H1 (cell line): ENCODE results near the gene AGFG1. TPM values are rescaled to one million over a fixed set of nuclear protein-coding genes. Genes with fewer than 3 reads are reported as not detected.

ENCODE experiments used
- CTCF ChIA-PET: fragments of 300-600 bp; sonication (Branson Sonifier 250); formaldehyde crosslinking; loops from one replicate; lab custom pipeline; 2021; ENCODE audit not compliant: partially characterized antibody; lab: Charles Lee
- POLR2A ChIA-PET: fragments of 300-600 bp; sonication (Branson Sonifier 250); formaldehyde crosslinking; loops from one replicate; lab custom pipeline; 2021; ENCODE audit warnings: inconsistent platforms; ENCODE audit not compliant: partially characterized antibody; lab: Charles Lee
- DNase-seq, 2 experiments: peaks; one replicate each; pipeline versions ENCODE4 v3.0.0 to v3.0.0-alpha.2; 2010 to 2022; ENCODE audit warnings: low spot score in 2 of 2, low read depth in 1 of 2, mixed read lengths in 1 of 2
- FAIRE-seq: peaks from 2 replicates; lab custom pipeline; 2011; peaks lifted over from hg19 to GRCh38; lab: Jason Lieb, UNC
- H2AFZ ChIP-seq: 2 replicates; pipeline ENCODE4 v1.8.1; 2012; ENCODE audit warnings: low read length, inconsistent platforms
- H2AK5ac ChIP-seq: 2 replicates; pipeline ENCODE4 v1.6.1; 2013; ENCODE audit warnings: low read depth, low read length
- H2BK120ac ChIP-seq: replicated peaks from 2 replicates; pipeline ENCODE3; 2013; ENCODE audit warnings: low read depth, low read length, inconsistent platforms
- H2BK12ac ChIP-seq: 2 replicates; pipeline ENCODE4 v1.6.1; 2013; ENCODE audit warnings: low read depth, low read length
- H2BK15ac ChIP-seq: 2 replicates; pipeline ENCODE4 v1.6.1; 2013; ENCODE audit warnings: low read length
- H2BK20ac ChIP-seq: 2 replicates; pipeline ENCODE4 v1.6.1; 2013; ENCODE audit warnings: low read length
- H2BK5ac ChIP-seq: 2 replicates; pipeline ENCODE4 v1.6.1; 2013; ENCODE audit warnings: low read depth, low read length
- H3K14ac ChIP-seq: 2 replicates; pipeline ENCODE4 v1.6.1; 2013; ENCODE audit warnings: inconsistent platforms; ENCODE audit not compliant: insufficient read length
- H3K18ac ChIP-seq: 2 replicates; pipeline ENCODE4 v1.6.1; 2013; ENCODE audit warnings: low read length; ENCODE audit errors: extremely low read depth
- H3K23ac ChIP-seq: 2 replicates; pipeline ENCODE4 v1.6.1; 2013; ENCODE audit warnings: inconsistent platforms; ENCODE audit not compliant: insufficient read length
- H3K23me2 ChIP-seq: 2 replicates; pipeline ENCODE4 v1.6.1; 2013; ENCODE audit warnings: low read depth, low read length
- H3K27ac ChIP-seq: 2 replicates; pipeline ENCODE4 v1.6.1; 2011; ENCODE audit warnings: low read depth, low read length, inconsistent platforms
- H3K27me3 ChIP-seq, 4 experiments: replicated peaks in 1 of 4; 1 replicate in 1 of 4; 2 replicates in 3 of 4; pipeline versions ENCODE4 v1.6.1 to v1.8.1; 2011 to 2013; ENCODE audit warnings: low read length in 3 of 4, mild to moderate bottlenecking in 3 of 4, inconsistent platforms in 2 of 4, mixed read lengths in 2 of 4, moderate library complexity in 1 of 4; ENCODE audit not compliant: control insufficient read depth in 3 of 4, insufficient read depth in 3 of 4; ENCODE audit errors: extremely low read depth in 1 of 4
- H3K36me3 ChIP-seq, 4 experiments: 2 replicates each; pipeline versions ENCODE4 v1.6.1 to v1.8.1; 2011 to 2013; ENCODE audit warnings: mild to moderate bottlenecking in 4 of 4, low read length in 3 of 4, moderate library complexity in 2 of 4, control low read depth in 1 of 4, inconsistent platforms in 1 of 4; ENCODE audit not compliant: insufficient read depth in 4 of 4, control insufficient read depth in 2 of 4
- H3K4ac ChIP-seq: replicated peaks from 2 replicates; pipeline ENCODE3; 2013; ENCODE audit warnings: low read length, low read depth, mixed read lengths, inconsistent platforms; ENCODE audit not compliant: insufficient read length
- H3K4me1 ChIP-seq, 4 experiments: replicated peaks in 1 of 4; 1 replicate in 1 of 4; 2 replicates in 3 of 4; pipeline versions ENCODE4 v1.6.1 to v1.8.1; 2011 to 2013; ENCODE audit warnings: low read length in 3 of 4, inconsistent platforms in 2 of 4, mixed read lengths in 1 of 4; ENCODE audit not compliant: insufficient read depth in 4 of 4, control insufficient read depth in 3 of 4
- H3K4me2 ChIP-seq, 2 experiments: 2 replicates each; pipeline versions ENCODE4 v1.6.1 to v1.8.1; 2011 to 2013; ENCODE audit warnings: low read depth in 2 of 2, low read length in 2 of 2, control low read depth in 1 of 2, inconsistent platforms in 1 of 2, mild to moderate bottlenecking in 1 of 2; ENCODE audit not compliant: insufficient read depth in 1 of 2
- H3K4me3 ChIP-seq, 4 experiments: fragments of 200-600, 300-600 bp in 1 of 4; sonication (generic), shearing (Covaris generic), sonication (Bioruptor Twin) in 1 of 4; 2 replicates each; pipeline versions ENCODE4 v1.5.1 to v1.8.1; 2011 to 2016; ENCODE audit warnings: low read length in 4 of 4, low read depth in 3 of 4, control low read depth in 2 of 4, inconsistent platforms in 2 of 4, mild to moderate bottlenecking in 2 of 4, mixed read lengths in 1 of 4, moderate library complexity in 1 of 4; ENCODE audit not compliant: insufficient read depth in 2 of 4; ENCODE audit errors: extremely low read depth in 1 of 4
- H3K56ac ChIP-seq: replicated peaks from 2 replicates; pipeline ENCODE3; 2013; ENCODE audit warnings: low read depth, mild to moderate bottlenecking, mixed read lengths, low read length, inconsistent platforms; ENCODE audit not compliant: insufficient read length
- H3K79me1 ChIP-seq: 2 replicates; pipeline ENCODE4 v1.6.1; 2013; ENCODE audit warnings: low read depth, low read length, control low read depth
- H3K79me2 ChIP-seq, 2 experiments: 2 replicates each; pipeline versions ENCODE4 v1.6.1 to v1.8.1; 2012 to 2013; ENCODE audit warnings: low read length in 2 of 2, mild to moderate bottlenecking in 2 of 2, inconsistent platforms in 1 of 2; ENCODE audit not compliant: insufficient read depth in 2 of 2, control insufficient read depth in 1 of 2
- H3K9ac ChIP-seq, 4 experiments: replicated peaks in 1 of 4; 1 replicate in 1 of 4; 2 replicates in 3 of 4; pipeline versions ENCODE4 v1.6.1 to v1.8.1; 2011 to 2013; ENCODE audit warnings: low read depth in 3 of 4, low read length in 3 of 4, control low read depth in 2 of 4, mild to moderate bottlenecking in 2 of 4, moderate library complexity in 2 of 4, inconsistent platforms in 1 of 4; ENCODE audit errors: extremely low read depth in 1 of 4
- H3K9me3 ChIP-seq, 2 experiments: 2 replicates each; pipeline versions ENCODE4 v1.6.1 to v1.8.1; 2012 to 2013; ENCODE audit warnings: mild to moderate bottlenecking in 2 of 2, moderate library complexity in 2 of 2, control low read depth in 1 of 2, inconsistent platforms in 1 of 2, low read depth in 1 of 2, low read length in 1 of 2, mixed read lengths in 1 of 2; ENCODE audit not compliant: insufficient read depth in 2 of 2
- H4K20me1 ChIP-seq, 2 experiments: replicated peaks in 1 of 2; 2 replicates each; pipeline versions ENCODE3 to v1.8.1; 2011 to 2013; ENCODE audit warnings: inconsistent platforms in 2 of 2, low read length in 2 of 2, mild to moderate bottlenecking in 1 of 2; ENCODE audit not compliant: insufficient read depth in 2 of 2, control insufficient read depth in 1 of 2
- H4K5ac ChIP-seq: 2 replicates; pipeline ENCODE4 v1.6.1; 2013; ENCODE audit warnings: low read length, low read depth, mixed read lengths, inconsistent platforms; ENCODE audit not compliant: insufficient read length
- H4K8ac ChIP-seq: 2 replicates; pipeline ENCODE4 v1.8.0; 2013; ENCODE audit warnings: mild to moderate bottlenecking, moderate library complexity, low read length, inconsistent platforms; ENCODE audit not compliant: insufficient read depth; ENCODE audit errors: extremely low read depth
- H4K91ac ChIP-seq: replicated peaks from 2 replicates; pipeline ENCODE3; 2013; ENCODE audit warnings: low read length, mixed read lengths, inconsistent platforms; ENCODE audit not compliant: insufficient read length
- BACH1 ChIP-seq: IDR thresholded peaks from 2 replicates; pipeline ENCODE4 v1.6.1; 2012; ENCODE audit warnings: low read length, improper control_type of control experiment
- CHD2 ChIP-seq: IDR thresholded peaks from 2 replicates; pipeline ENCODE4 v1.6.1; 2012; ENCODE audit warnings: low read length, improper control_type of control experiment
- E2F6 ChIP-seq: IDR thresholded peaks from 2 replicates; pipeline ENCODE4 v1.6.1; 2012; ENCODE audit warnings: inconsistent platforms
- MAFK ChIP-seq: IDR thresholded peaks from 2 replicates; pipeline ENCODE4 v1.6.1; 2012; ENCODE audit warnings: low read depth, mild to moderate bottlenecking, improper control_type of control experiment, low read length
- PHF8 ChIP-seq: fragments of 200-600 bp; sonication (generic); conservative IDR thresholded peaks from 2 replicates; pipeline ENCODE4 v1.7.1; 2012; ENCODE audit warnings: low read depth, mild to moderate bottlenecking, inconsistent platforms, low read length, moderate library complexity
- POU5F1 ChIP-seq: IDR thresholded peaks from 2 replicates; pipeline ENCODE4 v1.6.1; 2011; ENCODE audit warnings: low read depth, mild to moderate bottlenecking, low read length, moderate library complexity
- RFX5 ChIP-seq: IDR thresholded peaks from 2 replicates; pipeline ENCODE4 v1.6.1; 2011; ENCODE audit warnings: low read depth, low read length, improper control_type of control experiment, borderline replicate concordance
- RXRA ChIP-seq: IDR thresholded peaks from 2 replicates; pipeline ENCODE4 v1.6.1; 2011; ENCODE audit warnings: low read depth, mild to moderate bottlenecking, low read length, moderate library complexity; ENCODE audit not compliant: insufficient read depth
- WGBS, 2 experiments: shearing (Covaris generic) in 1 of 2; methylation state at CpG; one replicate each; pipeline versions ENCODE4 v1.1.6 to v1.1.7; 2013 to 2015; ENCODE audit warnings: low lambda C conversion rate in 2 of 2, mixed read lengths in 2 of 2, inconsistent platforms in 1 of 2, low coverage in 1 of 2, missing lambda C conversion rate in 1 of 2; ENCODE audit not compliant: insufficient replicate concordance in 2 of 2, insufficient coverage in 1 of 2, insufficient read length in 1 of 2; ENCODE audit errors: extremely low coverage in 1 of 2, missing lambda C conversion rate in 1 of 2; 5-methylcytosine and 5-hydroxymethylcytosine counted together
- polyA plus RNA-seq, 7 experiments: library from polyadenylated mRNA; depleted of rRNA in 3 of 7; stranded (reverse) in 5 of 7; unstranded in 2 of 7; fragments of >200 nt in 5 of 7; fragments of 200-250 nt in 2 of 7; gene quantifications; 1 replicate in 5 of 7; 2 replicates in 1 of 7; 4 replicates in 1 of 7; pipeline versions ENCODE4 v1.2.1 to v1.2.3, GENCODE V29; 2011 to 2013; ENCODE audit warnings: missing spikeins in 2 of 7, mixed read lengths in 2 of 7
- total RNA-seq: library from RNA; stranded (reverse); fragmentation: NEBNext Ultra II Directional; extraction: Animal tissue kit (Norgen Biotek cat#: 25700); gene quantifications from 2 replicates; pipeline ENCODE4 v1.2.1, GENCODE V29; 2021

The AGFG1 gene
- total and polyA plus RNA-seq, 2 of the 8 experiments (the other 6 are each of a cell fraction or from before 2014, with no cell fraction given): 102 to 147 TPM

- Histone ChIP-seq H3K56ac (no peak overlapping the region), H4K91ac (no peak overlapping the region), H3K79me2 (no peaks in the 10 kb centered on the region), H4K20me1 (no peaks in the 10 kb centered on the region), H3K4me3 (no peak overlapping the region), H3K18ac (no peak overlapping the region), H3K36me3 (no peaks in the 10 kb centered on the region), H3K27me3 (no peaks in the 10 kb centered on the region), H2BK120ac (no peak overlapping the region), H2BK12ac (no peak overlapping the region), H3K79me1 (no peaks in the 10 kb centered on the region), H3K27ac (no peak overlapping the region), H3K23ac (no peak overlapping the region), H4K5ac (no peak overlapping the region), H4K8ac (no peak overlapping the region), H3K4ac (no peak overlapping the region), H2BK15ac (no peak overlapping the region), H2BK20ac (no peak overlapping the region), H3K9ac (no peak overlapping the region), H3K4me2 (no peak overlapping the region), H2AK5ac (no peak overlapping the region), H3K9me3 (no peaks in the 10 kb centered on the region), H2BK5ac (no peak overlapping the region), H3K14ac (no peak overlapping the region), H3K4me1 (peaks cover 0 to 2% (median under 1%) of the 10 kb centered on the region in 4 experiments; a peak in 2 of 7 replicates), H2AFZ (no peak overlapping the region), H3K23me2 (no peaks in the 10 kb centered on the region)
- ChIA-PET POLR2A (interaction anchor here (1.2 kb wide), 1 partner anchor 12 kb away, joined by 3 read pairs; no protein-coding TSS in a partner anchor), CTCF (interaction anchor here (0.6 to 2.2 kb wide), 4 partner anchors 8 to 333 kb away, joined by 3 to 8 read pairs (median 3); partner anchors contain the start of gene AGFG1)
- WGBS, 2 experiments: 90% methylated on average over 13 of the region's 13 CpGs; no CpG with 5 or more reads in 1 of the 2 experiments
- FAIRE-seq: no peak
- DNase-seq: no peak
- no peak for TF ChIP-seq BACH1
- TF ChIP-seq CHD2: no peak
- TF ChIP-seq RXRA: no peak
- TF ChIP-seq RFX5: no peak
- TF ChIP-seq E2F6: no peak
- no peak for TF ChIP-seq PHF8
- no peak for TF ChIP-seq MAFK
- TF ChIP-seq POU5F1: no peak
These were observed 8.7 kb upstream of the AGFG1 start for GRCh38 chr2:227462972-227463931.
